ENCODE results near the gene PTPRD. TPM values are rescaled to one million over a fixed set of nuclear protein-coding genes. Genes with fewer than 3 reads are reported as not detected.
A peak's percentile ranks its signal among the peaks of the same experiment; 100 is the strongest.

The PTPRD gene
- total RNA-seq, 1 donor from 2014 or later = 197 TPM

DNA sequence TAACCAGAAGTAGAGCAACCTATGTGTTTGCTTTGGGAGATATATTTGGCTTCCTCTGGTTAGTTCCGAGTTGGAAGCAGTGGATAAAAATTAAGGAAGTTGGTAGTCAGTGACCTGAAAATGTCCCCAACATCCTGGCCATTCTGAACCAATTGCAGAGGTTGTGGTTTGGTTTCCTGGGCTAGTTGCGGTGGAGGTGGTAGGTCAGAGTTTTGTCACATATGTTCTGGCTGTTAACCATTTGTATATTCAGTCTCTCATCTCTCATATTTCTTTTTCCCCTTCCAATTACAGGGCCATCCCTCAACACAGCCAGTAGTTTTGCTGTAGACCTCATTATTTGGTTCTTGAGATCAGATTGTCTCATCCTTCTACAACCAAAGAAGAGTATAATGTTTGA lies 1026.9 kb downstream of the PTPRD start:
- TF ChIP-seq, protein P1, sequence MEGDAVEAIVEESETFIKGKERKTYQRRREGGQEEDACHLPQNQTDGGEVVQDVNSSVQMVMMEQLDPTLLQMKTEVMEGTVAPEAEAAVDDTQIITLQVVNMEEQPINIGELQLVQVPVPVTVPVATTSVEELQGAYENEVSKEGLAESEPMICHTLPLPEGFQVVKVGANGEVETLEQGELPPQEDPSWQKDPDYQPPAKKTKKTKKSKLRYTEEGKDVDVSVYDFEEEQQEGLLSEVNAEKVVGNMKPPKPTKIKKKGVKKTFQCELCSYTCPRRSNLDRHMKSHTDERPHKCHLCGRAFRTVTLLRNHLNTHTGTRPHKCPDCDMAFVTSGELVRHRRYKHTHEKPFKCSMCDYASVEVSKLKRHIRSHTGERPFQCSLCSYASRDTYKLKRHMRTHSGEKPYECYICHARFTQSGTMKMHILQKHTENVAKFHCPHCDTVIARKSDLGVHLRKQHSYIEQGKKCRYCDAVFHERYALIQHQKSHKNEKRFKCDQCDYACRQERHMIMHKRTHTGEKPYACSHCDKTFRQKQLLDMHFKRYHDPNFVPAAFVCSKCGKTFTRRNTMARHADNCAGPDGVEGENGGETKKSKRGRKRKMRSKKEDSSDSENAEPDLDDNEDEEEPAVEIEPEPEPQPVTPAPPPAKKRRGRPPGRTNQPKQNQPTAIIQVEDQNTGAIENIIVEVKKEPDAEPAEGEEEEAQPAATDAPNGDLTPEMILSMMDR (conservative IDR thresholded peaks at IDR 0.05) = no peak
- no peak overlapping the region for H3K27ac Mint-ChIP-seq
- H3K36me3 Mint-ChIP-seq = no peaks in the 10 kb centered on the region
- H3K4me3 Mint-ChIP-seq = no peak overlapping the region
- no peak for DNase-seq (ENCODE audit: extremely low spot score, unreplicated experiment)
- no peaks in the 10 kb centered on the region for H3K27me3 Mint-ChIP-seq
- no peaks in the 10 kb centered on the region for H3K4me1 Mint-ChIP-seq (ENCODE audit: unreplicated experiment)
- no peaks in the 10 kb centered on the region for H3K9me3 Mint-ChIP-seq

GRCh38 chr9:9574080-9574479 lies 1038.7 kb downstream of the PTPRD start:
- no peaks in the 10 kb centered on the region for H3K9me3 Mint-ChIP-seq
- H3K27ac Mint-ChIP-seq = no peak overlapping the region
- DNase-seq (ENCODE audit: extremely low spot score, unreplicated experiment) = no peak
- H3K4me3 Mint-ChIP-seq = no peak overlapping the region
- no peaks in the 10 kb centered on the region for H3K27me3 Mint-ChIP-seq
- no peaks in the 10 kb centered on the region for H3K4me1 Mint-ChIP-seq (ENCODE audit: unreplicated experiment)
- H3K36me3 Mint-ChIP-seq = no peaks in the 10 kb centered on the region
- TF ChIP-seq, protein P1 (conservative IDR thresholded peaks at IDR 0.05) = no peak

- Mint-ChIP-seq H3K4me3 (no peak overlapping the region), H3K36me3 (no peaks in the 10 kb centered on the region), H3K4me1 (ENCODE audit: unreplicated experiment) (no peaks in the 10 kb centered on the region), H3K27ac (no peak overlapping the region), H3K27me3 (no peaks in the 10 kb centered on the region), H3K9me3 (no peaks in the 10 kb centered on the region)
- DNase-seq (ENCODE audit: extremely low spot score, unreplicated experiment) = no peak
- TF ChIP-seq, protein P1 (conservative IDR thresholded peaks at IDR 0.05) = no peak
These were observed 1047.1 kb downstream of the PTPRD start for GRCh38 chr9:9565700-9566099.

DNA sequence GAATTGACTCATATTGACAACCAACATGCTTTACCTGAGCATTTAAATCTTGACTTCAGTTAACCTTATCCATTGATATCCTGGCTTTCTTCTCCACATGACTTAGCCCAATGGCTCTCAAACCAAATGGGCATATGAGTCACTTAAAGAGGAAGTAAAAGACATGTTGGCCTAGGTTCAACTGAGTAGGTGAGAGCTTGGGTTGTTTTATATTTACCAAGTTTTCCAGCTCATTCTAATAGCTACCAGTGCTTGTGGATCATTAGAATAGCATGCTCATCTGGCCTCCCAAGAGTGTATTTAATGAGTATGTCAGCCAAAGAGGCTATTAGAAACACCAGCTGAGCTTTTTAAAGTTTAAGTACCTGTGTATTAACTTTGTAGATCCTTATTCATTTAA lies 1049.0 kb downstream of the PTPRD start:
- H3K4me3 Mint-ChIP-seq = no peak overlapping the region
- no peak for DNase-seq (ENCODE audit: extremely low spot score, unreplicated experiment)
- TF ChIP-seq, protein P1 (conservative IDR thresholded peaks at IDR 0.05) = no peak
- no peaks in the 10 kb centered on the region for H3K9me3 Mint-ChIP-seq
- H3K4me1 Mint-ChIP-seq (ENCODE audit: unreplicated experiment) = no peaks in the 10 kb centered on the region
- H3K36me3 Mint-ChIP-seq = no peaks in the 10 kb centered on the region
- no peak overlapping the region for H3K27ac Mint-ChIP-seq
- no peaks in the 10 kb centered on the region for H3K27me3 Mint-ChIP-seq

GRCh38 chr9:9560382-9561035 lies 1052.3 kb downstream of the PTPRD start:
- H3K9me3 Mint-ChIP-seq = no peaks in the 10 kb centered on the region
- no peak overlapping the region for H3K27ac Mint-ChIP-seq
- no peaks in the 10 kb centered on the region for H3K36me3 Mint-ChIP-seq
- H3K4me1 Mint-ChIP-seq (ENCODE audit: unreplicated experiment) = no peaks in the 10 kb centered on the region
- H3K4me3 Mint-ChIP-seq = no peak overlapping the region
- peak; percentile 53 for DNase-seq (ENCODE audit: extremely low spot score, unreplicated experiment)
- no peaks in the 10 kb centered on the region for H3K27me3 Mint-ChIP-seq
- TF ChIP-seq, protein P1 (conservative IDR thresholded peaks at IDR 0.05) = no peak
